HCT116 (cell line): ENCODE measurements around the gene OAS2. TPM values are rescaled to one million over a fixed set of nuclear protein-coding genes. Genes with fewer than 3 reads are reported as not detected.

Experiments used
- ATAC-seq: fragments of 200-7000 bp; cut with Tn5 transposase; 2 replicates; pipeline ENCODE4 v1.9.1; 2020; ENCODE audit warnings: mild to moderate bottlenecking, moderate library complexity
- BruUV-seq: library from RNA; stranded (reverse); fragments of 400-500 nt; replicated peaks from 2 replicates; lab custom pipeline; 2021; lab: Mats Ljungman, UMichigan
- CTCF ChIA-PET: fragments of 300-600 bp; sonication (Branson Sonifier 250); formaldehyde crosslinking; loops from one replicate; lab custom pipeline; 2021; ENCODE audit warnings: antibody characterized with exemption; lab: Charles Lee
- POLR2A ChIA-PET: fragments of 300-600, 350-600 bp; sonication (Branson Sonifier 250); formaldehyde crosslinking; loops from one replicate; lab custom pipeline; 2021; ENCODE audit warnings: antibody characterized with exemption; lab: Charles Lee
- RAD21 ChIA-PET, 2 experiments: fragments of 300-600 bp; sonication (Branson Sonifier 250); formaldehyde crosslinking; loops; one replicate each; lab custom pipeline; 2023; ENCODE audit warnings: low total read pairs in 2 of 2; ENCODE audit not compliant: uncharacterized antibody in 2 of 2, unreplicated experiment in 2 of 2, low non-redundant PET in 1 of 2; lab: Charles Lee
- DNase-seq: peaks from one replicate; pipeline ENCODE4 v3.0.0-alpha.2; 2010; ENCODE audit warnings: low read depth, low spot score
- H2AFZ ChIP-seq: fragments of 200-600 bp; shearing (Covaris generic), sonication (generic); 2 replicates; pipeline ENCODE4 v1.6.1; 2017; ENCODE audit warnings: low read depth, mixed run types, mixed read lengths, antibody characterized with exemption, low read length; ENCODE audit not compliant: poor library complexity, severe bottlenecking
- H3K27ac ChIP-seq: 2 replicates; pipeline ENCODE4 v1.5.1; 2012; ENCODE audit warnings: low read depth, low read length
- H3K27me3 ChIP-seq: fragments of 200-600 bp; sonication (generic); 2 replicates; pipeline ENCODE4 v1.6.1; 2016; ENCODE audit warnings: mixed run types, low read length, mixed read lengths; ENCODE audit not compliant: insufficient read depth
- H3K36me3 ChIP-seq, 2 experiments: fragments of 200-500 bp in 1 of 2; fragments of 200-600 bp in 1 of 2; sonication (Bioruptor generic) in 1 of 2; sonication (generic) in 1 of 2; 2 replicates each; pipeline versions ENCODE4 v1.5.1 to v1.6.1; 2014 to 2016; ENCODE audit warnings: low read length in 2 of 2, inconsistent platforms in 1 of 2, mixed read lengths in 1 of 2, mixed run types in 1 of 2; ENCODE audit not compliant: insufficient read depth in 2 of 2, control insufficient read depth in 1 of 2
- H3K4me1 ChIP-seq, 2 experiments: fragments of 200-600 bp in 1 of 2; sonication (generic) in 1 of 2; 2 replicates each; pipeline versions ENCODE4 v1.5.1 to v1.6.1; 2012 to 2017; ENCODE audit warnings: low read length in 2 of 2, inconsistent platforms in 1 of 2, mild to moderate bottlenecking in 1 of 2, mixed read lengths in 1 of 2, mixed run types in 1 of 2, moderate library complexity in 1 of 2; ENCODE audit not compliant: insufficient read depth in 2 of 2, control insufficient read depth in 1 of 2
- H3K4me2 ChIP-seq: fragments of 200-600 bp; sonication (generic); 2 replicates; pipeline ENCODE4 v1.6.1; 2017; ENCODE audit warnings: mixed run types, low read length, mixed read lengths
- H3K4me3 ChIP-seq, 2 experiments: fragments of 200-600 bp in 1 of 2; sonication (generic) in 1 of 2; replicated peaks in 1 of 2; 2 replicates each; pipeline ENCODE4 v1.5.1; 2011 to 2016; ENCODE audit warnings: low read length in 2 of 2, control low read depth in 1 of 2, low read depth in 1 of 2, mild to moderate bottlenecking in 1 of 2, mixed read lengths in 1 of 2, mixed run types in 1 of 2
- H3K79me2 ChIP-seq: fragments of 200-600 bp; sonication (generic); 2 replicates; pipeline ENCODE4 v1.6.1; 2017; ENCODE audit warnings: mild to moderate bottlenecking, mixed run types, low read length, moderate library complexity, mixed read lengths; ENCODE audit not compliant: insufficient read depth
- H3K9ac ChIP-seq: fragments of 200-600 bp; sonication (generic); 2 replicates; pipeline ENCODE4 v1.6.1; 2016; ENCODE audit warnings: low read length, mixed read lengths
- H3K9me2 ChIP-seq: fragments of 200-600 bp; sonication (generic), shearing (Covaris generic); 2 replicates; pipeline ENCODE4 v1.6.1; 2017; ENCODE audit warnings: mixed run types, mild to moderate bottlenecking, moderate library complexity; ENCODE audit not compliant: insufficient read depth
- H3K9me3 ChIP-seq, 2 experiments: fragments of 200-500 bp in 1 of 2; fragments of 200-600 bp in 1 of 2; sonication (Bioruptor generic) in 1 of 2; sonication (generic) in 1 of 2; 2 replicates each; pipeline ENCODE4 v1.6.1; 2014 to 2017; ENCODE audit warnings: low read length in 2 of 2, mixed read lengths in 2 of 2, inconsistent platforms in 1 of 2, low read depth in 1 of 2, mild to moderate bottlenecking in 1 of 2, mixed run types in 1 of 2, moderate library complexity in 1 of 2; ENCODE audit not compliant: control insufficient read depth in 1 of 2, insufficient read depth in 1 of 2
- H4K20me1 ChIP-seq: fragments of 200-600 bp; sonication (generic), shearing (Covaris generic); 2 replicates; pipeline ENCODE4 v1.6.1; 2017; ENCODE audit warnings: mixed run types, mild to moderate bottlenecking, moderate library complexity; ENCODE audit not compliant: insufficient read depth
- CBX3 ChIP-seq: IDR thresholded peaks from 2 replicates; pipeline ENCODE4 v1.6.1; 2012; ENCODE audit warnings: low read depth
- CEBPB ChIP-seq: IDR thresholded peaks from 2 replicates; pipeline ENCODE4 v1.6.1; 2012; ENCODE audit warnings: low read depth
- EGR1 ChIP-seq: IDR thresholded peaks from 2 replicates; pipeline ENCODE4 v1.6.1; 2012; ENCODE audit warnings: low read depth
- ELF1 ChIP-seq: IDR thresholded peaks from 2 replicates; pipeline ENCODE4 v1.6.1; 2012; ENCODE audit warnings: low read depth, borderline replicate concordance
- EZH2 ChIP-seq: fragments of 200-600 bp; sonication (generic); IDR thresholded peaks from 2 replicates; pipeline ENCODE4 v1.6.1; 2017; ENCODE audit warnings: antibody characterized with exemption, mixed run types
- EZH2phosphoT487 ChIP-seq: fragments of 200-600 bp; IDR thresholded peaks from 2 replicates; pipeline ENCODE4 v1.6.1; 2018; ENCODE audit warnings: antibody characterized with exemption, borderline replicate concordance
- FOSL1 ChIP-seq: IDR thresholded peaks from 2 replicates; pipeline ENCODE4 v1.6.1; 2012; ENCODE audit warnings: low read depth
- JUND ChIP-seq: IDR thresholded peaks from 2 replicates; pipeline ENCODE4 v1.6.1; 2012
- POLR2A ChIP-seq: IDR thresholded peaks from 2 replicates; pipeline ENCODE4 v1.7.0; 2011; ENCODE audit warnings: borderline replicate concordance; ENCODE audit not compliant: insufficient read depth, insufficient read length; ENCODE audit errors: extremely low read depth
- POLR2AphosphoS5 ChIP-seq: IDR thresholded peaks from 2 replicates; pipeline ENCODE4 v1.6.1; 2011; ENCODE audit warnings: mild to moderate bottlenecking, low read depth, low read length, moderate library complexity
- RAD21 ChIP-seq: IDR thresholded peaks from 2 replicates; pipeline ENCODE4 v1.6.1; 2012; ENCODE audit warnings: low read depth, mild to moderate bottlenecking
- REST ChIP-seq: IDR thresholded peaks from 2 replicates; pipeline ENCODE4 v1.6.1; 2012; ENCODE audit warnings: low read depth
- SIN3A ChIP-seq: IDR thresholded peaks from 2 replicates; pipeline ENCODE4 v1.6.1; 2012; ENCODE audit warnings: low read depth
- ZNF274 ChIP-seq: fragments of 200-500 bp; sonication (Bioruptor generic); IDR thresholded peaks from 2 replicates; pipeline ENCODE4 v1.6.1; 2014; ENCODE audit warnings: mild to moderate bottlenecking, low read depth, low read length, inconsistent platforms
- intact Hi-C: fragments of 100-400 bp; cut with micrococcal nuclease; formaldehyde crosslinking; loops from 2 replicates; pipeline ENCODE4 v1.10.0; 2022
- total RNA-seq: library from RNA; stranded (reverse); gene quantifications from one replicate; pipeline ENCODE4 v1.2.1, GENCODE V29; 2021; ENCODE audit not compliant: unreplicated experiment
- TF ChIP-seq, protein P1 (sequence below): IDR thresholded peaks from 2 replicates; pipeline ENCODE4 v1.6.1; 2012
- TF ChIP-seq, protein P2 (sequence below): IDR thresholded peaks from 2 replicates; pipeline ENCODE4 v1.6.1; 2012
- TF ChIP-seq, protein P3 (sequence below): IDR thresholded peaks from 2 replicates; pipeline ENCODE4 v1.6.1; 2011; ENCODE audit warnings: mild to moderate bottlenecking, low read length, moderate library complexity; ENCODE audit not compliant: insufficient replicate concordance; ENCODE audit errors: extremely low read depth
- TF ChIP-seq, protein P4 (sequence below), 3 experiments: fragments of 200-600 bp in 1 of 3; sonication (generic) in 1 of 3; IDR thresholded peaks in 2 of 3; conservative IDR thresholded peaks in 1 of 3; 2 replicates each; pipeline ENCODE4 v1.5.1; 2012 to 2017; ENCODE audit warnings: low read depth in 2 of 3, low read length in 2 of 3, antibody characterized with exemption in 1 of 3, borderline replicate concordance in 1 of 3, control low read depth in 1 of 3, mild to moderate bottlenecking in 1 of 3, mixed read lengths in 1 of 3, mixed run types in 1 of 3, moderate library complexity in 1 of 3; ENCODE audit not compliant: insufficient read depth in 1 of 3

The OAS2 gene
- total RNA-seq, 1 experiment from 2014 or later: 0.30 TPM

DNA sequence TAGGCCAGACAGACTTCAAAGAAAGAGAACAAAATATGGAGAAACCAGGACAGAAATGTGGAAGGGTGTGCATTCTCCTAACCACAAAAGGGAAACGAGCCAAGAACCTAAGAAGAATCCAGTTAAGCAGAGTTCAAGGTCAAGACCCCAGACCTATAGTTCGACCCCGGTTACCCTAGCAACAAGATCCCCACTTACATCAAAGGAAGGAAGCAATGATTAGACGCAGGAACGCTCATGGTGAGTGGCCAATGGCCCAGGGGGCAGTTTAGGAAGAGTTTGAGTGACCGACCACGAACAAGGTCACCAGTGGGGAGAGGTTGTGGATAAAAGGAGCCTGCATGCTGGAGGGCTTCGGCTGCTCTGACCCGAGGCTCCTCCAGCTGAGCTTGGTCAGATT is 36.2 kb downstream of the OAS2 start (continued):
- TF ChIP-seq, protein P1, sequence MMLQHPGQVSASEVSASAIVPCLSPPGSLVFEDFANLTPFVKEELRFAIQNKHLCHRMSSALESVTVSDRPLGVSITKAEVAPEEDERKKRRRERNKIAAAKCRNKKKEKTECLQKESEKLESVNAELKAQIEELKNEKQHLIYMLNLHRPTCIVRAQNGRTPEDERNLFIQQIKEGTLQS: no peak
- no peak for TF ChIP-seq CEBPB

DNA sequence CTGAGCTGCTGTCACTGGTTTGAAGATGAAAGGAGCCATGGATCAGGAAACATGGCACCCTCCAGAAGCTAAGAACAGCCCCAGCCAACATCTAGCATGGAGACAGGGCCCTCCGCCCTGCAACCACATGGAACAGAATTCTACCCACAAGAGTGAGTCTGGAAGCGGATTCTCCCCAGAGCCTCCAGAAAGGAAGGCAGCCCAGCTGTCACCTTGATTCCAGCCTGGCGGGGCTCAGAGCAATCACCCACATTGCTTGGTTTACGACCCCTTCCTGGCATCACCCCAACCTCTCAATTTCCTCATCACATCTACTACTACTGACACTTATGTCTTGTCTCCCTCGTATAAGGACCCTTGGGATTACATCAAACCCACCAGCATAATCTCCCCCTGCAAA is 38.5 kb downstream of the OAS2 start:
- Histone ChIP-seq H3K9ac (no peak overlapping the region), H3K4me3 (no peak overlapping the region), H3K36me3 (no peaks in the 10 kb centered on the region), H3K27me3 (no peaks in the 10 kb centered on the region), H3K27ac (no peak overlapping the region), H3K9me2 (no peaks in the 10 kb centered on the region), H3K79me2 (no peaks in the 10 kb centered on the region), H3K4me1 (peaks cover 0 to 7% of the 10 kb centered on the region in 2 experiments; a peak in 2 of 4 replicates), H3K4me2 (no peak overlapping the region), H3K9me3 (0 out of 4 replicates have a peak, but pooled peaks cover 0 to under 1% of the 10 kb centered on the region in 2 experiments), H4K20me1 (no peaks in the 10 kb centered on the region), H2AFZ (no peak overlapping the region)
- ATAC-seq (no peak), DNase-seq (no peak)
- CTCF ChIA-PET: no interaction called here
- intact Hi-C loops: no loop called here
- POLR2A ChIA-PET: no interaction called here
- BruUV-seq: no TSS peak
- RAD21 ChIA-PET: no interaction called here
- no peak for TF ChIP-seq ZNF274
- no peak for TF ChIP-seq RAD21
- TF ChIP-seq FOSL1: no peak
- no peak for TF ChIP-seq EZH2
- TF ChIP-seq SIN3A: no peak
- TF ChIP-seq, protein P1: no peak
- TF ChIP-seq, protein P2, sequence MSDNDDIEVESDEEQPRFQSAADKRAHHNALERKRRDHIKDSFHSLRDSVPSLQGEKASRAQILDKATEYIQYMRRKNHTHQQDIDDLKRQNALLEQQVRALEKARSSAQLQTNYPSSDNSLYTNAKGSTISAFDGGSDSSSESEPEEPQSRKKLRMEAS: no peak
- no peak for TF ChIP-seq REST
- TF ChIP-seq EGR1: no peak
- TF ChIP-seq, protein P3, sequence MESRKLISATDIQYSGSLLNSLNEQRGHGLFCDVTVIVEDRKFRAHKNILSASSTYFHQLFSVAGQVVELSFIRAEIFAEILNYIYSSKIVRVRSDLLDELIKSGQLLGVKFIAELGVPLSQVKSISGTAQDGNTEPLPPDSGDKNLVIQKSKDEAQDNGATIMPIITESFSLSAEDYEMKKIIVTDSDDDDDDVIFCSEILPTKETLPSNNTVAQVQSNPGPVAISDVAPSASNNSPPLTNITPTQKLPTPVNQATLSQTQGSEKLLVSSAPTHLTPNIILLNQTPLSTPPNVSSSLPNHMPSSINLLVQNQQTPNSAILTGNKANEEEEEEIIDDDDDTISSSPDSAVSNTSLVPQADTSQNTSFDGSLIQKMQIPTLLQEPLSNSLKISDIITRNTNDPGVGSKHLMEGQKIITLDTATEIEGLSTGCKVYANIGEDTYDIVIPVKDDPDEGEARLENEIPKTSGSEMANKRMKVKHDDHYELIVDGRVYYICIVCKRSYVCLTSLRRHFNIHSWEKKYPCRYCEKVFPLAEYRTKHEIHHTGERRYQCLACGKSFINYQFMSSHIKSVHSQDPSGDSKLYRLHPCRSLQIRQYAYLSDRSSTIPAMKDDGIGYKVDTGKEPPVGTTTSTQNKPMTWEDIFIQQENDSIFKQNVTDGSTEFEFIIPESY: no peak
- no peak for TF ChIP-seq CEBPB
- no peak for TF ChIP-seq JUND
- TF ChIP-seq EZH2phosphoT487: no peak
- TF ChIP-seq CBX3: no peak
- TF ChIP-seq POLR2A: no peak
- no peak for TF ChIP-seq ELF1
- TF ChIP-seq, protein P4, sequence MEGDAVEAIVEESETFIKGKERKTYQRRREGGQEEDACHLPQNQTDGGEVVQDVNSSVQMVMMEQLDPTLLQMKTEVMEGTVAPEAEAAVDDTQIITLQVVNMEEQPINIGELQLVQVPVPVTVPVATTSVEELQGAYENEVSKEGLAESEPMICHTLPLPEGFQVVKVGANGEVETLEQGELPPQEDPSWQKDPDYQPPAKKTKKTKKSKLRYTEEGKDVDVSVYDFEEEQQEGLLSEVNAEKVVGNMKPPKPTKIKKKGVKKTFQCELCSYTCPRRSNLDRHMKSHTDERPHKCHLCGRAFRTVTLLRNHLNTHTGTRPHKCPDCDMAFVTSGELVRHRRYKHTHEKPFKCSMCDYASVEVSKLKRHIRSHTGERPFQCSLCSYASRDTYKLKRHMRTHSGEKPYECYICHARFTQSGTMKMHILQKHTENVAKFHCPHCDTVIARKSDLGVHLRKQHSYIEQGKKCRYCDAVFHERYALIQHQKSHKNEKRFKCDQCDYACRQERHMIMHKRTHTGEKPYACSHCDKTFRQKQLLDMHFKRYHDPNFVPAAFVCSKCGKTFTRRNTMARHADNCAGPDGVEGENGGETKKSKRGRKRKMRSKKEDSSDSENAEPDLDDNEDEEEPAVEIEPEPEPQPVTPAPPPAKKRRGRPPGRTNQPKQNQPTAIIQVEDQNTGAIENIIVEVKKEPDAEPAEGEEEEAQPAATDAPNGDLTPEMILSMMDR (IDR thresholded peaks at IDR 0.05 in 2 of 3, conservative IDR thresholded peaks at IDR 0.05 in 1 of 3; ENCODE audit: borderline replicate concordance in 1 of 3, insufficient read depth in 1 of 3, low read depth in 2 of 3, low read length in 2 of 3): no peak
- TF ChIP-seq POLR2AphosphoS5: no peak
